ENCODE data around the gene FHIP1B.

DNA sequence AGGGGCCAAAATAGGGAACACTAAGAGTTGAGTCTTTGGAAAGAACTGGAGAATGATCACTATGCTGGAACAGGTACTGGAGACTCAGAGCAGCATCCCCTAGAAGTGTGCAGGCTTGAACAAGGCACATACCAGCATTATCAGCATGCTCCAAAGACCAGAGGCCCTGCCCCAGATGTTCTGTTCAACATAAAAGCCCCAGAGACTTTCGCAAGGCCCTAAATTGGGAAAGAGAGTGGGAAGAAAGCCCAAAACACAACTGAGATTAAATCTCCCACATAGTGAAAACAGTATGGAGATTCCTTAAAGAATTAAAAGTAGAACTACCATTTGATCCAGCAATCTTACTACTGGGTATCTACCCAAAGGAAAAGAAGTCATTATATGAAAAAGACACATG is 13.8 kb upstream of the FHIP1B start:
- no peak for TF ChIP-seq EZH2 (optimal IDR thresholded peaks at IDR 0.05; ENCODE audit: low read depth, low read length)
- TF ChIP-seq, protein P1, sequence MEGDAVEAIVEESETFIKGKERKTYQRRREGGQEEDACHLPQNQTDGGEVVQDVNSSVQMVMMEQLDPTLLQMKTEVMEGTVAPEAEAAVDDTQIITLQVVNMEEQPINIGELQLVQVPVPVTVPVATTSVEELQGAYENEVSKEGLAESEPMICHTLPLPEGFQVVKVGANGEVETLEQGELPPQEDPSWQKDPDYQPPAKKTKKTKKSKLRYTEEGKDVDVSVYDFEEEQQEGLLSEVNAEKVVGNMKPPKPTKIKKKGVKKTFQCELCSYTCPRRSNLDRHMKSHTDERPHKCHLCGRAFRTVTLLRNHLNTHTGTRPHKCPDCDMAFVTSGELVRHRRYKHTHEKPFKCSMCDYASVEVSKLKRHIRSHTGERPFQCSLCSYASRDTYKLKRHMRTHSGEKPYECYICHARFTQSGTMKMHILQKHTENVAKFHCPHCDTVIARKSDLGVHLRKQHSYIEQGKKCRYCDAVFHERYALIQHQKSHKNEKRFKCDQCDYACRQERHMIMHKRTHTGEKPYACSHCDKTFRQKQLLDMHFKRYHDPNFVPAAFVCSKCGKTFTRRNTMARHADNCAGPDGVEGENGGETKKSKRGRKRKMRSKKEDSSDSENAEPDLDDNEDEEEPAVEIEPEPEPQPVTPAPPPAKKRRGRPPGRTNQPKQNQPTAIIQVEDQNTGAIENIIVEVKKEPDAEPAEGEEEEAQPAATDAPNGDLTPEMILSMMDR (IDR thresholded peaks at IDR 0.05; ENCODE audit: low read length): no peak
- no peak for TF ChIP-seq EZH2phosphoT487 (IDR thresholded peaks at IDR 0.05; ENCODE audit: low read length)
